ENCODE measurements around the gene SEMA6C. TPM values are rescaled to one million over a fixed set of nuclear protein-coding genes. Genes with fewer than 3 reads are reported as not detected.

The SEMA6C gene
- total RNA-seq, 4 donors from 2014 or later, result 2.5 to 24.6 (median 16.6) TPM

- TF ChIP-seq, protein P1, sequence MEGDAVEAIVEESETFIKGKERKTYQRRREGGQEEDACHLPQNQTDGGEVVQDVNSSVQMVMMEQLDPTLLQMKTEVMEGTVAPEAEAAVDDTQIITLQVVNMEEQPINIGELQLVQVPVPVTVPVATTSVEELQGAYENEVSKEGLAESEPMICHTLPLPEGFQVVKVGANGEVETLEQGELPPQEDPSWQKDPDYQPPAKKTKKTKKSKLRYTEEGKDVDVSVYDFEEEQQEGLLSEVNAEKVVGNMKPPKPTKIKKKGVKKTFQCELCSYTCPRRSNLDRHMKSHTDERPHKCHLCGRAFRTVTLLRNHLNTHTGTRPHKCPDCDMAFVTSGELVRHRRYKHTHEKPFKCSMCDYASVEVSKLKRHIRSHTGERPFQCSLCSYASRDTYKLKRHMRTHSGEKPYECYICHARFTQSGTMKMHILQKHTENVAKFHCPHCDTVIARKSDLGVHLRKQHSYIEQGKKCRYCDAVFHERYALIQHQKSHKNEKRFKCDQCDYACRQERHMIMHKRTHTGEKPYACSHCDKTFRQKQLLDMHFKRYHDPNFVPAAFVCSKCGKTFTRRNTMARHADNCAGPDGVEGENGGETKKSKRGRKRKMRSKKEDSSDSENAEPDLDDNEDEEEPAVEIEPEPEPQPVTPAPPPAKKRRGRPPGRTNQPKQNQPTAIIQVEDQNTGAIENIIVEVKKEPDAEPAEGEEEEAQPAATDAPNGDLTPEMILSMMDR (IDR thresholded peaks at IDR 0.05), result no peak
- TF ChIP-seq POLR2A (IDR thresholded peaks at IDR 0.05), result no peak
- DNase-seq, result no peak
- H3K27ac ChIP-seq, result no peak overlapping the region
- no peaks in the 10 kb centered on the region for H3K9me3 ChIP-seq
- no peak overlapping the region for H3K4me3 ChIP-seq
- H3K36me3 ChIP-seq, result no peaks in the 10 kb centered on the region
- no peaks in the 10 kb centered on the region for H3K4me1 ChIP-seq
- no peaks in the 10 kb centered on the region for H3K27me3 ChIP-seq
Observed at GRCh38 chr1:151085953-151086559, 60.4 kb downstream of the SEMA6C start.

Other genes starting within 250 kb of the SEMA6C start
- 100 to 1,000 TPM in 1 of 4 donors, 10 to 100 TPM in 3; 28.2 to 106 (median 61.5) TPM for gene SETDB1, start 220.3 kb downstream of the SEMA6C start, total RNA-seq
- gene CERS2, start 171.8 kb downstream of the SEMA6C start, total RNA-seq, result 100 to 1,000 TPM in 3 of 4 donors, 10 to 100 TPM in 1; 48.7 to 212 (median 156) TPM
- gene ANXA9, start 164.3 kb downstream of the SEMA6C start, total RNA-seq, result 1 to 10 TPM in 1 of 4 donors, under 1 TPM in 1, not detected in 2; 0.67 to 1.7 TPM
- gene MINDY1, start 139.7 kb downstream of the SEMA6C start, total RNA-seq, result 10 to 100 TPM; 37.1 to 76.4 (median 57.4) TPM
- 10 to 100 TPM; 21.7 to 28.1 (median 25.1) TPM for gene PRUNE1, start 138.2 kb downstream of the SEMA6C start, total RNA-seq
- 1 to 10 TPM in 2 of 4 donors, under 1 TPM in 1, not detected in 1; 0.70 to 8.4 (median 3.6) TPM for gene BNIPL, start 110.0 kb downstream of the SEMA6C start, total RNA-seq
- gene C1orf56, start 98.9 kb downstream of the SEMA6C start, total RNA-seq, result 1 to 10 TPM in 3 of 4 donors, not detected in 1; 1.3 to 2.5 (median 1.4) TPM
- 10 to 100 TPM; 48.6 to 87.5 (median 58.6) TPM for gene CDC42SE1, start 87.0 kb downstream of the SEMA6C start, total RNA-seq
- gene MLLT11, start 86.2 kb downstream of the SEMA6C start, total RNA-seq, result under 1 TPM in 2 of 4 donors, not detected in 2; 0.27 to 0.95 TPM
- gene GABPB2, start 75.9 kb downstream of the SEMA6C start, total RNA-seq, result 10 to 100 TPM in 3 of 4 donors, 1 to 10 TPM in 1; 7.9 to 32.2 (median 15.8) TPM
- 1 to 10 TPM in 2 of 4 donors, not detected in 2; 4.0 to 6.6 TPM for gene TNFAIP8L2, start 10.0 kb upstream of the SEMA6C start, total RNA-seq
- 10 to 100 TPM in 2 of 4 donors, 1 to 10 TPM in 2; 6.0 to 11.7 (median 10.2) TPM for gene LYSMD1, start 19.3 kb upstream of the SEMA6C start, total RNA-seq
- 10 to 100 TPM; 16.1 to 48.9 (median 36.9) TPM for gene SCNM1, start 19.5 kb upstream of the SEMA6C start, total RNA-seq
- gene TMOD4, start 29.4 kb upstream of the SEMA6C start, total RNA-seq, result 10 to 100 TPM in 1 of 4 donors, not detected in 3; 10.7 TPM
- 10 to 100 TPM; 21.5 to 26.9 (median 24.4) TPM for gene VPS72, start 43.6 kb upstream of the SEMA6C start, total RNA-seq
- gene PIP5K1A, start 51.9 kb upstream of the SEMA6C start, total RNA-seq, result 100 to 1,000 TPM in 2 of 4 donors, 10 to 100 TPM in 2; 54.5 to 118 (median 97.6) TPM
- 100 to 1,000 TPM in 2 of 4 donors, 10 to 100 TPM in 2; 84.6 to 153 (median 103) TPM for gene PSMD4, start 108.1 kb upstream of the SEMA6C start, total RNA-seq
- 10 to 100 TPM; 30.5 to 53.5 (median 38.5) TPM for gene ZNF687, start 135.7 kb upstream of the SEMA6C start, total RNA-seq
- gene PI4KB, start 180.8 kb upstream of the SEMA6C start, total RNA-seq, result 100 to 1,000 TPM in 1 of 4 donors, 10 to 100 TPM in 3; 68.0 to 147 (median 83.7) TPM
- 100 to 1,000 TPM in 1 of 4 donors, 10 to 100 TPM in 3; 35.6 to 187 (median 42.0) TPM for gene RFX5, start 200.6 kb upstream of the SEMA6C start, total RNA-seq
- 100 to 1,000 TPM; 194 to 623 (median 467) TPM for gene SELENBP1, start 226.1 kb upstream of the SEMA6C start, total RNA-seq